NCI-H2171 treated with DMSO at 0.1 percent for 48 hours (cell line): ENCODE measurements around the gene TLE4.
"Not testable (repeated sequence)": the region's sequence is repeated elsewhere in the genome, so short reads cannot be mapped to it uniquely, and the experiment has no call there.

Experiments used
- DNase-seq: peaks from one replicate; lab custom pipeline; 2025; lab: John Stamatoyannopoulos, UW

The TLE4 gene

DNA sequence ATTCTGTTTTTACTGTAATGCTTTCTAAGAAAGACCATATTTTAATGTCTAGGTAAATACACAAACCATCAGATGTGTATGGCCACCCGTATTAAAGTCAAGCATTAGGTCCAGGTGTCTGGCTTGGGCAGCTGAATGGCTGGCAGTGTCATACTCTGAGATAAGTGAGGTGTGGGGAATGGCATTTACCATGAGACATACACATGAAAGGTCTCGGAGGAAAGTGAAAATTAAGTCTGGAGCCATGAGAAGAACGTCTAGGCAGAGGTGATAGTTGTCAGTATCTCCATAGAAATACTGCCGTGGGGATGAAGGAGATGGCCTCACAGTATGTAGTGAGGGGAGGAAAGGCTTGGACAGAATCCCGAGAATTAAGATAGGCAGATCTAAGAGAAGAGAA, 164.3 kb downstream of the TLE4 start:
- DNase-seq: no peak

DNA sequence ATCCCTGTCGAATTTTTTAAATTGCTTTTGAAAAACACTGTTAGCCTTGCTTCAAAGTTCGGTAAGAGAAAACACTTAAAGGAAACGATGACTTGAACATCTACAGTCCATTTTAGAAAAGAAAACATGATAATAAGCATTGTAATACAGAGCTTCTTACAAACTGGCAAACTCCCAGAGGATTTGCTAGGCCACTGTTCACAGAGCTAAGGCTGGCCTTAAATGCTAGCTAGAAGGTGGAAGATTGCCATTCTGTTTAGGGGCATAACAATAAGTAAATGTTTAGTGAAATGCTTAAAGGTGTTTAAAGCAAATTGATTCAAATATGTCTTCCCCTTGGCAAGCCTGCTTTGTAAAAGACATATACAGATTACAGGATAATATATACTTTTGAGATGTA, 169.6 kb downstream of the TLE4 start:
- no peak for DNase-seq

DNA sequence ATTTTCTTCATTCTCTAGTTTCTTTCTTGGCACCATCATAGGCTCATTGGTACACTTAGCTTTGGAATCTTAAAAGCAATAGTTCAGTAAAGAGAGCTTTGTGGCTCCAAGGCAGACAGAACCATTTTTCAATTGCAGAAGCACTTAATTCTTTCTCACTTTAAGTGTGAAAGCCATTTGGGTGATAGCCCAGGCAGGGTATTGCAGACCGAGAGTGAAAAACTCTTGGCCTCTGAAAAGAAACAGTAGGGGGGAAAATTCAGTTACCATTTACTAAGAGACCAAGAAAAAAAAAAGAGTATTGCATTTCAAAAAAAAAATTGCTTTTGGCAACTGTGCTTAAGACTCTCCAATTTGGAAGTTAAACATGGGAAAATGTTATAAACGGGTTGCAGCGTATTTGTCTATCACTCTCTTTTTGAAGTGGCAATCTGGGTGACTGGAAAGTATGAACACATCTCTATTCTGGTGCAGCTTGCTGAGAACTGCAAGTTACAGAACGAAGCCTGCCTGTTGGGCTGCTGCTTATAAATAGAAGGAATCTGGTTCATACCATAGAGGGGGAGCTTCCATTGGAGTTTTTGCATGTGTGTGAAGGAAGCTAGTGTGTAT, 170.5 kb downstream of the TLE4 start:
- DNase-seq: no peak

DNA sequence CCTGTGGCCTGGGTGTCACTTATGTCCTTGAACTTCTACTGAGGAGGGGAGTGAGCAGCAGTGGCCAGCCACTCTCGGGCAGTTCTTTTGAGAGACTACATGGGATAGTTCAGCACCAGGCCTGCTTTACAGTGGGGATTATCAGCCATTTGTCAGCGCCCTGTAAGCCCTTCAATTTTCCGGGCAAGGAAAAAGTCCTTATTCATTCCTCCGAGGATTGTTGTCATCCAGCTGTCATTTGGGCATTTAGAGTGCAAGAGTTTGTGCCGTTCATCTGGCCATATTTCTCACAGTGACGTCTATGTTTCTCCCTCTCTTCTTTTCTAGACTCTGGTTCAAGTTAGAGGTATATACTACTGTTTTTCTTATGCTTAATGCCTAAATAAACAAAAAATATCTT, 172.8 kb downstream of the TLE4 start:
- DNase-seq: no peak

DNA sequence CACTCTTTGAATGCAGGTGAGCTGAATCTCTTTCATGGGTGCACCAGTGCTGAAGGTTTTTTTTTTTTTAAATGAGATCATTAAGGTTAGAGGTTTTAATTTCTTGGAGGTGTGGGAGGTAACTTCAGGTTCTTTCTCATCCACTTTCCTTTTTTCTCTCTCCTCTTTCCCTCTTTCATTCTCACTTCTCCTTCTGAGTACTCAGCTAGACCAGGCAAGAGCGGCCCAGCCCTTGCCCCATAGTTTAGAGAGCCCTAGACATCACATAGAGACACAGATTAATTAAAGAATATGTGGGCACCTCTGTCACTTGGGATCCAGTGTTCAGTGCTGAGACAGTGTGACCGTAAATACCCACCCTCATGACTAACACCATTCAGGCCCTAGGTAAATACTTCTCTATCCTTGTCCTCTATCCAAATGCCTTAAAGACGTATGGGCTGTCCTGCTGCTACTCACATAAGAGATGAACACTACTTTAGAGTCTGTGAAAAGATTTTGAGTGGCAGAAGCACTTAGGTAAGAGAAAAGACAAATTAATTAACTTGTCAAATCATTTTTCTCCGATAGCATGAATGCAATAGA, 174.1 kb downstream of the TLE4 start:
- DNase-seq: no peak

DNA sequence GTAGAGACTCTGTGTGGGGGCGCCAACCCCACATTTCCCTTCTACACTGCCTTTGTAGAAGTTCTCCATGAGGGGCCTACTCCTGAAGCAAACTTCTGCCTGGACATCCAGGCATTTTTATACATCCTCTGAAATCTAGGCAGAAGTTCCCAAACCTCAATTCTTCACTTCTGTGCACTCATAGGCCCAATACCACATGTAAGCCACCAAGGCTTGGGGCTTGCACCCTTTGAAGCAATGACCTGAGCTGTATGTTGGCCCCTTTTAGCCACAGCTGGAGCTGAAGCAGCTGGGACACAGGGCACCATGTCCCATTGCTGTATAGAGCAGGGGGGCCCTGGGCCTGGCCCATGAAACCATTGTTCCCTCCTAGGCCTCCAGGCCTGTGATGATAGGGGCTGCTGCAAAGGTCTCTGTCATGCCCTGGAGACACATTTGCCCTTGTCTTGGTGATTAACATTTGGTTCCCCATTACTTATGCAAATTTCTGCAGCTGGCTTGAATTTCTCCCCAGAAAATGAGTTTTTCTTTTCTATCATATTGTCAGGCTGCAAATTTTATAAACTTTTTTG, 180.2 kb downstream of the TLE4 start:
- DNase-seq: not testable (repeated sequence)

DNA sequence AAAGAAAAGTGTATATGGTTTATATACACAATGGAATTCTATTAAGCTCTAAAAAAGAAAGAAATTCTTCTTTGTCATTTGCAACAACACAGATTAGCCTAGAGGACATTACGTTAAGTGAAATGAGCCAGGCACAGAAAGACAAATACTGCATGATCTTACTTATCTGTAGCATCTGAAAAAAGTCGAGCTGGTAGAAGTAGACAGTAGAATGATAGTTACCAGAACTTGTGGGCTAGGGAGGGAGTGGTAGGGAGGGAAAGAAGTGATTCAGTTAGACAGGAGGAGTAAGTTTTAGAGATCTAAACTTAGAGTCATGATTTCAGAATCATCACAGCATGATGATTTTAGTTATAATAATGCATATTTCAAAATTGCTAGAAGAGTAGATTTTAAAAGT, 184.6 kb downstream of the TLE4 start:
- DNase-seq: no peak

DNA sequence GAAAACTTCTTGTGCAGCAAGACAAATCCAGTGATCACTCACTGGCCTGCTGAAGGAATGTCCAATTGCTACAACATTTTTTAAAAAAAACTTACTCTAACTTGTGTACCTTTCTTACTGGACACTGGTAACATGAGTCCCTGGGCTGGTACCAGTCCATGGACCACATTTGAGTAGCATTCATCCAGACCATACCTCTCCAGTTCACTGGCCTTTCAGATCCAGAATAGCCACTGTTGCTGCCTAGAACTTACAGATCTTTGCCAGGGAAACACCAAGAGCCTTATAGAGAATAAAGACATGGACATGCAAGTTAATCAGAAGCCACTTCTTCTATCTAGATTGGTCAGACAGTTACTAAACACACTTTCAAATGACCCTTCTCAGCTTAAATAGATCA, 185.3 kb downstream of the TLE4 start:
- no peak for DNase-seq

DNA sequence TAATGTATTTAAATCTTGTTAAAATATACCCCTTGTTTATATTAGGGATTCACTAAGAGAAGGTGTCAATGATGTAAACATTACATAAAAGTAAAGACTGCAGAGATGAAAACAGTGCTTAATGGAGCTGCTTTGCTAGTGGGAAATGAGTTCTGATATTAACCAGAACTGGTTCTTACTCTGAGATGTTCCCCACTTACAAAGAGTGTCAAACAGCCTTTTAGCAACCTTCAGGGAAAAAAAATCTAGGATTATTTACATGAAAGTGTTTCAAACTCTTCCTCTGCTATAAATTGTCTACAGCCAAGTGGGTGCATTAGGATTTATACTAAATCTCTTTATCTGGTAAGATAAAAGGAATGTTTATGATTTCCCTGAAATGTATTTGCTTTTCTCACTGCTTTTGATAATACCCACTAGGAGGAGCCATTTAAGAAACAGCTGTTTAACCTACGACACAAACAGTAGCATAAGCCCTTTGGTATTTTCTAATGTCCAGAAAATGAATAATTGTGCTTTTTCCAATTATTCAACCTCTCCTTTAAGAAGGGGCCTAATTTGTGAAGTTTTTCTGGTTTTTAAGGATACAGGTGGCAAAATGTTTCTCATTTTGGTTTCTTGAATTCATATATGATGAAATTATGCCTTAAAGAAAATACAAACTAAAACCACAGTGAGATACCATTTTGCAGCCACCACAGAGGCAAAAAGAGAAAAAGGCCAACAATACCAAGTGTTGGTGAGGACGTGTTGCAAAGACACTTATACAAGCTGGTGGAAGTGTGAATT, 186.3 kb downstream of the TLE4 start:
- DNase-seq: no peak

DNA sequence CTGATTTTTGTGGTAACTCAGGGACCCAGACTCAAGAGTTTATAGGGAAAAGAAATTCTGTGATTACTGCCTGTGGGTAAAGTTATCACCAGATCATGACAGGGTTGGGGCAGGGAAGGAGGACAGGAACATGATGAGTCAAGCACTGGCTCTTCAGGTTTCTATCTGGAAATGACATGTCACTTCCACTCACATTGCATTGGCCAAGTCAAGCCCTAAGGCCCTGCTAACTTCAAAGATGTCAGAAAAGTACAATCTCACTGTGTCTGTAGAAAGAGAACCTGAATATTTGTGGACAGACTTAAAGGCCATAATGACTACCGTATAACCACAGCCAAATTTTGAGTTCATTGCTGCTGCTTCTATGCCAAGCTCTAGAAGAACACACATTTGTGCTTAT, 187.7 kb downstream of the TLE4 start:
- DNase-seq: no peak

DNA sequence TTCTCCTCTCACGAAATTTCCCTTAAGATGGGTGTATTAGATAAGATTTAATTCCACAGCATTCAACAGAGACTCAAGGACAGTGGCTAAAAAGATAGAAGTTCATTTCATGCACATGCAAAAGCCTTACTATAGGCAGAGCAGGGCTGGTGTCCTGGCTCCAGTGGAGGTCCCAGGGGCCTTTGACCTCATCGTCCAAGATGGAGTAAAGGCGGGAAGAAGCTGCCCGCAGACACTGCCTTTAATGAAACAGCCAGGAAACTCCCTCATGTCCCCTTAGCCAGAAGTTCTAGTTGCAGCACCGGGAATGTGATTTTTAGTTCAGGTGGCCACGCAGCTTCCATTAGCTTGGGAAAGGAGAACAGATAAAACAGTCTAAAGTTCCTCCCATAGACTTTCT, 190.3 kb downstream of the TLE4 start:
- no peak for DNase-seq

DNA sequence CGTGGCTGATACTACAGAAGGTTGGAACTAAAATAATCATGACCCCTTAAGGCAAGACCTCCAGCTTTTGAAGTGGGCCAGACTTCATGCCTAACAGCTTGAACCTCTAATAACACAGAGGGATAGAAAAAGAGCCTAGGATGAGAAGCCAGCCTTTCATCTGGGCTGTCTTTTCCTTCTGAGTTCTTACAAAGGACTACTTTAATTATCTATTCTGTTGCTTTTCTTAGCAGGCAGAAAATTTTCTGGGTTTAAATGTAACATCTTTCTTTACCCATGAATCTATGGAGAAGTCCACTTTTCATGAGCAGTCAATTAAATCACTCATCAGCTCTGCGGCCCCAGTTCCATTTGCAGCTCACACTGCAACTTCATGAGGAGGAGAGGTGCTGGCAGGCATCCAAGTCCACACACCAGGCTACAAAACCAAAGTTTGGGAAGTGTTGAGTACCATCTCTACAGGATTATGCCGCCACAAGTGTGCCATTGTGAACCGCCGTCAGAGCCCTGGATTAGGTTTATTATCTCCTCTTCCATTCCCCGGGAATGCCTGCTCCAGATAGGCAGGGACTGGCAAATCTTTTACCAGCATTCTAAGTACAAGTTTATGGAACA, 192.0 kb downstream of the TLE4 start:
- DNase-seq: no peak

DNA sequence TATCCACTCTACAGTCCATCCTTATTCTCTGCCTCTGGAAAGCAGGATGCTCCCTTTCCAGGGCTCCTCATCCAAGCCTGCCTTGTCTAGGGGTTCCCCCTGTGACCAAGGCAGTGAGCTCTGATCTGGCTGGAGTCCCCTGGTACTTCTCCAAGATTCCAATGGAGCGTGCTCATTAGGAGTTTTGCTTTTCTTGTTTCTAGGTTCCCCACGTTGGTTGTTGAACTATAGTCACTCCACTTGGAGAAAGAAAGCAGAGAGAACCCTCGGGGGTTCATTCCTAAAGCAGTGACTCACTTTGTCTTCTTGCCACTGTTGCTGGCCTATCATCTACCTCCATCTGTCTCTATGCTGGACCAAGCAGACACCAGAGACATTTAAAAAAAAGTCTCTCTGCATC, 192.6 kb downstream of the TLE4 start:
- no peak for DNase-seq

DNA sequence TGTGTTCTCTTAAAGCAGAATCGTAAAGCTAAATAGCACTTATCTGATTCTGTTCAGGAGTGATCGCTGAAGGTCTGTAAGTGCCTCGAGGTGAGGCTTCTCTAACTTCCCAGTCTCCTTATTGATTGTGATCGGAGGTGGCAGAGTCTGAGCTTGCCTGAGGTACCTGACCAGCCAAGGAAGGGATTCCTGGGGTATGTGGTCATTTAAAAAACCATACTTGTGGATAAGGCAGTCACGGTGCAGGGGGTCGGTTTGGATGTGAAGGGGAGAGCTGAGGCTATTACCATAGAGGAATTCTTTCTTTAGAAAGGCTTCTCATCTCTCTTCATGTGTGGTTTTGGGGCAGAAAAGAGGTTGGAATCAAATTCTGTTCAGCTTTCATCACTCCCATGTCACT, 193.7 kb downstream of the TLE4 start:
- no peak for DNase-seq

DNA sequence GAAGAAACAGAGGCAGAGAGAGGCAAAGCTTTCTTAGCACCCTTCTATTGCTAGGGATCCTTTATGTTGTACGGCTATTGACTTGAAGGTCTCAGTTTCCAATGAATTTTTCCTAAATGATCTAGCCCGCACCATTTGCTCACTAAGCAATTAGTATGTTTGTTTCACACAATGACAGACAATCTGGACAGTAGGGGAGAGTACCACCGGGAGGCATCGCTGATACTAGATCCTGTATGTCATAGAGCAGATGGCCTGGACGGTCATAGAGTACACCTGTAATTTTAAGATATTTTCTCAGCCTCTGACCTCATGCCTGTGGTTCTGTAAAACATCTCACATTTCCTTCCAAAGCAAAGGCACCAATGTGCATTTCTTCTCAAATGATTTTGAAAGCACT, 194.3 kb downstream of the TLE4 start:
- peak; percentile 72 for DNase-seq

DNA sequence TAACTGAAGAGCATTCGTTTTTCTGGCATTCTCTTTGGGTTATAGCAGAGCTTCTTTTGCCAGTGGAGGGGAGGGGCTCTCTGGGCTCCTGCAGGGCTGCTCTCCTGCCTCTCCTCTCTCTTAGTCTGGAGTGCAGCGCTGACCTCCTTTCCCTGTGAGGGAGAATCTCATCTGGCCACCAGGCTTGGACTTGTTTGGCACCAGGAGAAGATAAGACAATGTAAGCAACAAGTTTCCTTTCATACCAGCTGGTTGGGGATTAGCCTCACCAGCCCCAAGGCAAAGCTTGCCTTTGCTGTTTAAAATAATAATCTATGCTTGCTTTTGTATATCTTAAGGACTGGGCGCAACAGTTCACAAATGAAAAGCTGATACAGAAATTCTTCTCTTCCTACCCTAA, 196.4 kb downstream of the TLE4 start:
- no peak for DNase-seq

DNA sequence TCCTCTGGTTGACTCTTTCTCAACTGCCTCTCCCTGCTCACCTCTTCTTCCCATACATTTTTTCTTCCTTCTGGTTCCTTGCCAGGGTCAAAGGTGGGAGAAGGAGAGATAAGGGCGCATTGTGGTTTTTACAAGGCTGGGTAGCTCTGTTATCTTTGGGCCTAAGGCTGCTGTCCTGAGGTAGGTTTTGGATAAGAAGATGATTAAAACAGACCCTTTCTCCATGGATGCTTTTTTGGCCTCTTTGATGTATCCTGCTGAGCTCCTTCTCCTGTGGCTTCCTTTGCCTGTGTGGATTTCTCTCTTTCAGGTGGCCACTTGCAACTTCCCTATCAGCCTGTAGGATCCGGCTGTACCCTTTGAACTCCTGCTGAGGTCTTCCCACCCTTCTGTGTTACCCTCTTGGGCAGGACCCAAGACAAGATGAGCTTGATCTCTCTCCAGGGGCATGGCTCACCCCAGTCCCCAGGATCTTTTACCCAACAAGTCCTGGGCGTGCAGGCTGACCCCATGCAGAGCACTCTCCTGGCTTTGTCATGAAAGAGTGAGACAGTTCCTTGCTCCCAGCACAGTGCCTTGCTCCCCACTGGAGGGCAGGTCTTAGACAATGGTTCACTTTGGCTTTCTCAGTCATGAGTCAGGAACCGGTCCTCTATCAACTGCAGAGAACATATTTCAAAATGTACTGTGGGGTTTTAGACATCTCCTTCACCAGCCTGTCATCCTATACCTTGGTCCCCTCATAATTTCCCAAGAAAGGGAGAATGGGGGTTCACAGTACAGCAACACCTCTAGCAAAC, 197.9 kb downstream of the TLE4 start:
- no peak for DNase-seq

DNA sequence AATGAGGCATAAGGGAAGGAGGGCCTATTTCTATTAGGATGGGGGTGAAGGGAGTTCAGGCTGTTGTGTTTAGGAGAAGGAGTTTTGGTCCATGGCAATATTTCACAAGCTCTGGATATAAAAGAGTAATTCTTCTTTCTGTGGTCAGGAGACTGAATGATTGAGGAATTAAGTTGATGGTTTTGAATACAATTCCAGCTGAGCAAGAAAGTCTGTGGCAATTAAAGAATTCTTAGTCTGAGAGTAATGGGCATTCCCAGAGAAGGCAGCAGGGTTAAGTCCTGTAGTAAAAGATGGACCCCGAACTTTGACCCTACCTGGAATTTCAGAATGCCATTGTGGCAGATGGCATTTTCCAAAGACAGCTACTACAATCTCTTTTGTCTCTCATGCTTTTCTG, 202.6 kb downstream of the TLE4 start:
- no peak for DNase-seq
